GM23338 (cell line): ENCODE measurements around the gene PACS1. TPM values are rescaled to one million over a fixed set of nuclear protein-coding genes. Genes with fewer than 3 reads are reported as not detected.

Experiments
- ATAC-seq: fragments of 200-7000 bp; cut with Tn5 transposase; 3 replicates; pipeline ENCODE4 v1.9.1; 2020
- DNase-seq: peaks from one replicate; pipeline ENCODE4 v3.0.0-alpha.2; 2015; ENCODE audit warnings: low spot score
- H2AFZ ChIP-seq: fragments of 200-600 bp; sonication (generic); 2 replicates; pipeline ENCODE4 v1.8.0; 2016; ENCODE audit warnings: antibody characterized with exemption, mild to moderate bottlenecking, moderate library complexity
- H3F3A ChIP-seq: fragments of 200-600 bp; sonication (generic); replicated peaks from 2 replicates; pipeline ENCODE4 v1.8.0; 2017; ENCODE audit warnings: antibody characterized with exemption, mixed run types, low read depth
- H3K27ac ChIP-seq: fragments of 200-600 bp; sonication (generic); 2 replicates; pipeline ENCODE4 v1.6.1; 2016; ENCODE audit warnings: low read depth
- H3K27me3 ChIP-seq: fragments of 200-600 bp; sonication (generic); 2 replicates; pipeline ENCODE4 v1.8.0; 2016; ENCODE audit warnings: mild to moderate bottlenecking, mixed run types, moderate library complexity; ENCODE audit not compliant: insufficient read depth
- H3K36me3 ChIP-seq: fragments of 200-600 bp; sonication (generic); 2 replicates; pipeline ENCODE4 v1.8.0; 2016; ENCODE audit warnings: mild to moderate bottlenecking; ENCODE audit not compliant: insufficient read depth
- H3K4me1 ChIP-seq: fragments of 200-600 bp; sonication (generic); 2 replicates; pipeline ENCODE4 v1.8.0; 2016; ENCODE audit warnings: mild to moderate bottlenecking, moderate library complexity; ENCODE audit not compliant: insufficient read depth
- H3K4me2 ChIP-seq: fragments of 200-600 bp; sonication (generic); 2 replicates; pipeline ENCODE4 v1.7.1; 2017; ENCODE audit warnings: mixed run types
- H3K4me3 ChIP-seq: fragments of 200-600 bp; sonication (generic); 2 replicates; pipeline ENCODE4 v1.6.1; 2016; ENCODE audit warnings: mixed run types
- H3K79me2 ChIP-seq: fragments of 200-600 bp; sonication (generic); replicated peaks from 2 replicates; pipeline ENCODE4 v1.8.0; 2017; ENCODE audit warnings: mild to moderate bottlenecking; ENCODE audit not compliant: insufficient read depth
- H3K9me2 ChIP-seq: fragments of 200-600 bp; sonication (generic); 2 replicates; pipeline ENCODE4 v1.8.0; 2017; ENCODE audit not compliant: insufficient read depth
- H4K20me1 ChIP-seq: fragments of 200-600 bp; sonication (generic); replicated peaks from 2 replicates; pipeline ENCODE4 v1.8.0; 2017; ENCODE audit warnings: mild to moderate bottlenecking; ENCODE audit not compliant: insufficient read depth
- H3K27ac Mint-ChIP-seq: 2 replicates; pipeline ENCODE4 v1.8.0; 2020; ENCODE audit warnings: inconsistent platforms, mild to moderate bottlenecking, moderate library complexity, mixed read lengths
- H3K27me3 Mint-ChIP-seq: 3 replicates; pipeline ENCODE4 v1.8.0; 2022; ENCODE audit warnings: low read depth, mild to moderate bottlenecking, moderate library complexity, mixed read lengths, inconsistent platforms; ENCODE audit not compliant: insufficient read depth, poor library complexity
- H3K36me3 Mint-ChIP-seq: 3 replicates; pipeline ENCODE4 v1.8.0; 2021; ENCODE audit warnings: low read depth, mild to moderate bottlenecking, inconsistent platforms, moderate library complexity, mixed read lengths
- H3K4me1 Mint-ChIP-seq: 3 replicates; pipeline ENCODE4 v1.8.0; 2020; ENCODE audit warnings: mild to moderate bottlenecking, inconsistent platforms, mixed read lengths
- H3K4me3 Mint-ChIP-seq: 3 replicates; pipeline ENCODE4 v1.8.0; 2021; ENCODE audit warnings: moderate library complexity, mild to moderate bottlenecking, inconsistent platforms, mixed read lengths
- H3K9me3 Mint-ChIP-seq: 3 replicates; pipeline ENCODE4 v1.8.0; 2020; ENCODE audit warnings: moderate library complexity, mild to moderate bottlenecking, inconsistent platforms, mixed read lengths
- CREB1 ChIP-seq: fragments of 250-450 bp; sonication (Bioruptor Pico); IDR thresholded peaks from 2 replicates; pipeline ENCODE4 v1.5.0; 2020; ENCODE audit warnings: low read depth, mild to moderate bottlenecking, moderate library complexity
- ETS1 ChIP-seq: IDR thresholded peaks from 2 replicates; pipeline ENCODE4 v1.6.1; 2016; ENCODE audit warnings: antibody characterized with exemption
- EZH2 ChIP-seq: fragments of 200-600 bp; sonication (generic); IDR thresholded peaks from one replicate; pipeline ENCODE4 v1.8.0; 2017; ENCODE audit warnings: antibody characterized with exemption, mild to moderate bottlenecking, low read depth; ENCODE audit not compliant: unreplicated experiment
- JUNB ChIP-seq: IDR thresholded peaks from one replicate; pipeline ENCODE4 v1.6.1; 2016; ENCODE audit warnings: antibody characterized with exemption; ENCODE audit not compliant: unreplicated experiment
- NANOG ChIP-seq: IDR thresholded peaks from 2 replicates; pipeline ENCODE4 v1.6.1; 2016; ENCODE audit warnings: antibody characterized with exemption, borderline replicate concordance
- POLR2AphosphoS5 ChIP-seq: IDR thresholded peaks from 2 replicates; pipeline ENCODE4 v1.6.1; 2016; ENCODE audit warnings: antibody characterized with exemption, low read depth
- REST ChIP-seq: IDR thresholded peaks from one replicate; pipeline ENCODE4 v1.6.1; 2018; ENCODE audit warnings: antibody characterized with exemption; ENCODE audit not compliant: unreplicated experiment
- STAT1 ChIP-seq: IDR thresholded peaks from one replicate; pipeline ENCODE4 v1.6.1; 2016; ENCODE audit warnings: antibody characterized with exemption; ENCODE audit not compliant: unreplicated experiment
- ZNF114 ChIP-seq: fragments of 250-450 bp; sonication (Bioruptor Pico); IDR thresholded peaks from 2 replicates; pipeline ENCODE4 v1.5.0; 2020; ENCODE audit warnings: mild to moderate bottlenecking, moderate library complexity
- ZNF331 ChIP-seq: fragments of 250-450 bp; sonication (Bioruptor Pico); IDR thresholded peaks from 2 replicates; pipeline ENCODE4 v1.5.0; 2020; ENCODE audit warnings: low read depth, mild to moderate bottlenecking, moderate library complexity
- polyA plus RNA-seq: library from polyadenylated mRNA; unstranded; fragments of >200 nt; fragmentation: Nextera tagmentation; extraction: Ambion mirVana; gene quantifications from 2 replicates; pipeline ENCODE4 v1.2.1, GENCODE V29; 2016
- total RNA-seq: library from RNA; depleted of rRNA; stranded (reverse); fragments of >200 nt; shearing (Covaris generic); gene quantifications from 2 replicates; pipeline ENCODE4 v1.2.3, GENCODE V29; 2014
- TF ChIP-seq, protein P1 (sequence below), 2 experiments: fragments of 200-600 bp in 1 of 2; sonication (generic) in 1 of 2; conservative IDR thresholded peaks; 2 replicates each; pipeline versions ENCODE4 v1.5.1 to v1.6.1; 2016 to 2017; ENCODE audit warnings: antibody characterized with exemption in 2 of 2, low read depth in 2 of 2, mild to moderate bottlenecking in 2 of 2, moderate library complexity in 1 of 2

PACS1 gene
- total and polyA plus RNA-seq, 2 experiments from 2014 or later, result 8.0 to 37.5 TPM

DNA sequence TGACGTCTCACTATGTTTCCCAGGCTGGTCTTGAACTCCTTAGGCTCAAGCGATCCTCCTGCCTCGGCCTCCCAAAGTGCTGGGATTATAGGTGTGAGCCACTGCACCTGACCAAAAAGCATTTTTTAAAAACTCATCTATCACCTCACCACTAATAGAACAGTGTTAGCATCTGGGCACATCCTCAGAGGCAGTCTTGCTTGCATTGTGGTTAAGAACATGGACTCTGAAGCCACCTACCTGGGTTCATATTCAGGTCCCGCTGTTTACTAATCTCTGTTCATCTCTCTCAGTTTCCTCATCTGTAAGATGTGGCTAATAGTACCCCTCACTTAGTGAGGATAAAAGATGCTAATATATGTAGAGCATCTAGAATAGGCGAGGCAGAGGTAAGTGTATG, 90.6 kb downstream of the PACS1 start:
- H3K27ac Mint-ChIP-seq, result no peak overlapping the region
- Histone ChIP-seq H3K9me2 (no peaks in the 10 kb centered on the region), H3K36me3 (no peaks in the 10 kb centered on the region), H3K27ac (no peak overlapping the region), H4K20me1 (no peaks in the 10 kb centered on the region), H3K4me1 (no peaks in the 10 kb centered on the region), H3K4me3 (no peak overlapping the region), H3F3A (no peaks in the 10 kb centered on the region), H2AFZ (no peak overlapping the region), H3K4me2 (no peak overlapping the region), H3K79me2 (no peaks in the 10 kb centered on the region), H3K27me3 (no peaks in the 10 kb centered on the region)
- no peaks in the 10 kb centered on the region for H3K4me1 Mint-ChIP-seq
- H3K4me3 Mint-ChIP-seq, result no peak overlapping the region
- TF ChIP-seq POLR2AphosphoS5 (no peak), JUNB (no peak), CREB1 (CRISPR knock-in tag) (no peak), NANOG (no peak), ETS1 (no peak), ZNF331 (no peak), ZNF114 (CRISPR knock-in tag) (no peak)
- H3K36me3 Mint-ChIP-seq, result no peaks in the 10 kb centered on the region
- H3K27me3 Mint-ChIP-seq, result peaks cover 11% of the 10 kb centered on the region
- ATAC-seq (no peak), DNase-seq (no peak)
- H3K9me3 Mint-ChIP-seq, result no peaks in the 10 kb centered on the region

DNA sequence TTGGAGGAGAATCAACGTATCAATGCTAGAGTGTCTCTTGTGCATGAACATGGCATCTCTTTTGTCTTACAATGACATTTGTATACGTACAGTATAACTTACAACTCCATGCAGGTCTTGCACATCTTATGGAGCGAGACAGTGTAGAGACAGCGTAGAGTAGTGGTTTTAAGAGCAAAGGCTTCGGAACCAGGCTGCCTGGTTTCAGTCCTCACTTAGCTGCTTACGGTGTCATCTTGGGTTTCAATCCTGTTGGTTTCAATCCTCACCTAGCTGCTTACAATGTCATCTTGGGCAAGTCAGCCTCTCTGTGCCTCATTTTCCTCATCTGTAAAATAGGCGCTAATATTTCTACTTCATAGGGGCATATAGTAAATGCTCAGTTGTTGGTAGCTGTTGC, 98.2 kb downstream of the PACS1 start:
- Mint-ChIP-seq H3K9me3 (no peaks in the 10 kb centered on the region), H3K27me3 (peaks cover 4% of the 10 kb centered on the region), H3K36me3 (no peaks in the 10 kb centered on the region), H3K4me3 (no peak overlapping the region), H3K4me1 (no peaks in the 10 kb centered on the region), H3K27ac (no peak overlapping the region)
- TF ChIP-seq POLR2AphosphoS5 (no peak), JUNB (no peak), ZNF114 (CRISPR knock-in tag) (no peak), EZH2 (no peak), ZNF331 (no peak), REST (no peak), ETS1 (no peak), CREB1 (CRISPR knock-in tag) (no peak), STAT1 (no peak)
- TF ChIP-seq, protein P1, sequence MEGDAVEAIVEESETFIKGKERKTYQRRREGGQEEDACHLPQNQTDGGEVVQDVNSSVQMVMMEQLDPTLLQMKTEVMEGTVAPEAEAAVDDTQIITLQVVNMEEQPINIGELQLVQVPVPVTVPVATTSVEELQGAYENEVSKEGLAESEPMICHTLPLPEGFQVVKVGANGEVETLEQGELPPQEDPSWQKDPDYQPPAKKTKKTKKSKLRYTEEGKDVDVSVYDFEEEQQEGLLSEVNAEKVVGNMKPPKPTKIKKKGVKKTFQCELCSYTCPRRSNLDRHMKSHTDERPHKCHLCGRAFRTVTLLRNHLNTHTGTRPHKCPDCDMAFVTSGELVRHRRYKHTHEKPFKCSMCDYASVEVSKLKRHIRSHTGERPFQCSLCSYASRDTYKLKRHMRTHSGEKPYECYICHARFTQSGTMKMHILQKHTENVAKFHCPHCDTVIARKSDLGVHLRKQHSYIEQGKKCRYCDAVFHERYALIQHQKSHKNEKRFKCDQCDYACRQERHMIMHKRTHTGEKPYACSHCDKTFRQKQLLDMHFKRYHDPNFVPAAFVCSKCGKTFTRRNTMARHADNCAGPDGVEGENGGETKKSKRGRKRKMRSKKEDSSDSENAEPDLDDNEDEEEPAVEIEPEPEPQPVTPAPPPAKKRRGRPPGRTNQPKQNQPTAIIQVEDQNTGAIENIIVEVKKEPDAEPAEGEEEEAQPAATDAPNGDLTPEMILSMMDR (conservative IDR thresholded peaks at IDR 0.05; ENCODE audit: low read depth in 2 of 2), result no peak
- Histone ChIP-seq H3K4me1 (no peaks in the 10 kb centered on the region), H3K4me2 (no peak overlapping the region), H3K79me2 (no peaks in the 10 kb centered on the region), H3F3A (no peaks in the 10 kb centered on the region), H3K27ac (no peak overlapping the region), H3K4me3 (no peak overlapping the region), H2AFZ (no peak overlapping the region), H3K9me2 (no peaks in the 10 kb centered on the region), H4K20me1 (no peaks in the 10 kb centered on the region), H3K36me3 (no peaks in the 10 kb centered on the region), H3K27me3 (no peaks in the 10 kb centered on the region)
- ATAC-seq (no peak), DNase-seq (no peak)
